ENCODE measurements around the gene KRT6C. TPM values are rescaled to one million over a fixed set of nuclear protein-coding genes. Genes with fewer than 3 reads are reported as not detected.
"Not testable (repeated sequence)": the region's sequence is repeated elsewhere in the genome, so short reads cannot be mapped to it uniquely, and the experiment has no call there.

Gene KRT6C
- total and polyA plus RNA-seq, 4 donors: 0.08 to 0.10 TPM; not detected in 2

- no peak overlapping the region for H3K9ac ChIP-seq (ENCODE audit: insufficient read depth in 1 of 2, low read length in 2 of 2)
- no peak overlapping the region for H3K4me3 ChIP-seq
- no peaks in the 10 kb centered on the region for H3K36me3 ChIP-seq (ENCODE audit: control insufficient read depth in 4 of 4, insufficient read depth in 4 of 4, low read length in 4 of 4)
- 43 to 49% methylated on average over 3 of the region's 3 CpGs for WGBS, 2 donors
- peaks cover 0 to 8% (median 0%) of the 10 kb centered on the region in 3 donors for H3K27me3 ChIP-seq (ENCODE audit: control insufficient read depth in 3 of 3, insufficient read depth in 3 of 3, low read length in 2 of 3)
- no peak for ATAC-seq (ENCODE audit: insufficient read depth, low FRiP score)
- peaks cover 0 to 3% (median 0%) of the 10 kb centered on the region in 5 donors for H3K4me1 ChIP-seq (ENCODE audit: control insufficient read depth in 5 of 5, insufficient read depth in 5 of 5, low read length in 5 of 5)
- no peak for TF ChIP-seq CTCF (IDR thresholded peaks at IDR 0.05; ENCODE audit: control extremely low read depth, extremely low read depth)
- peak in 1 of 3 donors; percentile 2 for DNase-seq
- H3K9me3 ChIP-seq (ENCODE audit: control insufficient read depth in 4 of 4, insufficient read depth in 3 of 4, low read length in 3 of 4): no peaks in the 10 kb centered on the region
- no peak overlapping the region for H3K27ac ChIP-seq (ENCODE audit: low read depth in 1 of 2, low read length in 1 of 2)
Measured at GRCh38 chr12:52495389-52495788, 21.8 kb upstream of the KRT6C start.

GRCh38 chr12:52494518-52494917 lies 20.9 kb upstream of the KRT6C start:
- H3K36me3 ChIP-seq (ENCODE audit: control insufficient read depth in 4 of 4, insufficient read depth in 4 of 4, low read length in 4 of 4): no peaks in the 10 kb centered on the region
- WGBS, 2 donors: 33% methylated on average over 4 of the region's 4 CpGs
- peak; percentile 71 for ATAC-seq (ENCODE audit: insufficient read depth, low FRiP score)
- no peaks in the 10 kb centered on the region for H3K9me3 ChIP-seq (ENCODE audit: control insufficient read depth in 4 of 4, insufficient read depth in 3 of 4, low read length in 3 of 4)
- no peak overlapping the region for H3K27ac ChIP-seq (ENCODE audit: low read depth in 1 of 2, low read length in 1 of 2)
- peaks cover 0 to 3% (median 0%) of the 10 kb centered on the region in 5 donors for H3K4me1 ChIP-seq (ENCODE audit: control insufficient read depth in 5 of 5, insufficient read depth in 5 of 5, low read length in 5 of 5)
- peak in 1 of 3 donors; percentile 4 for DNase-seq
- peaks cover 0 to 10% (median 0%) of the 10 kb centered on the region in 3 donors for H3K27me3 ChIP-seq (ENCODE audit: control insufficient read depth in 3 of 3, insufficient read depth in 3 of 3, low read length in 2 of 3)
- H3K9ac ChIP-seq (ENCODE audit: insufficient read depth in 1 of 2, low read length in 2 of 2): no peak overlapping the region
- no peak overlapping the region for H3K4me3 ChIP-seq
- no peak for TF ChIP-seq CTCF (IDR thresholded peaks at IDR 0.05; ENCODE audit: control extremely low read depth, extremely low read depth)

GRCh38 chr12:52494100-52494499 lies 20.5 kb upstream of the KRT6C start:
- peaks cover 0 to 3% (median 0%) of the 10 kb centered on the region in 5 donors for H3K4me1 ChIP-seq (ENCODE audit: control insufficient read depth in 5 of 5, insufficient read depth in 5 of 5, low read length in 5 of 5)
- no peaks in the 10 kb centered on the region for H3K36me3 ChIP-seq (ENCODE audit: control insufficient read depth in 4 of 4, insufficient read depth in 4 of 4, low read length in 4 of 4)
- no peak overlapping the region for H3K4me3 ChIP-seq
- H3K9me3 ChIP-seq (ENCODE audit: control insufficient read depth in 4 of 4, insufficient read depth in 3 of 4, low read length in 3 of 4): no peaks in the 10 kb centered on the region
- DNase-seq (no peak), ATAC-seq (ENCODE audit: insufficient read depth, low FRiP score) (no peak)
- H3K27me3 ChIP-seq (ENCODE audit: control insufficient read depth in 3 of 3, insufficient read depth in 3 of 3, low read length in 2 of 3): peaks cover 0 to 10% (median 0%) of the 10 kb centered on the region in 3 donors
- H3K27ac ChIP-seq (ENCODE audit: low read depth in 1 of 2, low read length in 1 of 2): no peak overlapping the region
- TF ChIP-seq CTCF (IDR thresholded peaks at IDR 0.05; ENCODE audit: control extremely low read depth, extremely low read depth): no peak
- H3K9ac ChIP-seq (ENCODE audit: insufficient read depth in 1 of 2, low read length in 2 of 2): no peak overlapping the region
- 84 to 86% methylated on average over 1 of the region's 1 CpG for WGBS, 2 donors

- H3K4me1 ChIP-seq (ENCODE audit: control insufficient read depth in 5 of 5, insufficient read depth in 5 of 5, low read length in 5 of 5): peaks cover 0 to 3% (median 0%) of the 10 kb centered on the region in 5 donors
- no peaks in the 10 kb centered on the region for H3K36me3 ChIP-seq (ENCODE audit: control insufficient read depth in 4 of 4, insufficient read depth in 4 of 4, low read length in 4 of 4)
- WGBS, 2 donors: 85 to 91% methylated on average over 2 of the region's 2 CpGs
- H3K4me3 ChIP-seq: no peak within 1 kb of the TSS
- TF ChIP-seq CTCF (IDR thresholded peaks at IDR 0.05; ENCODE audit: control extremely low read depth, extremely low read depth): no peak
- no peak for ATAC-seq (ENCODE audit: insufficient read depth, low FRiP score)
- H3K9me3 ChIP-seq (ENCODE audit: control insufficient read depth in 4 of 4, insufficient read depth in 3 of 4, low read length in 3 of 4): no peaks in the 10 kb centered on the region
- no peak within 1 kb of the TSS for H3K9ac ChIP-seq (ENCODE audit: insufficient read depth in 1 of 2, low read length in 2 of 2)
- H3K27ac ChIP-seq (ENCODE audit: low read depth in 1 of 2, low read length in 1 of 2): no peak within 1 kb of the TSS
- H3K27me3 ChIP-seq (ENCODE audit: control insufficient read depth in 3 of 3, insufficient read depth in 3 of 3, low read length in 2 of 3): peaks cover 0 to 10% (median 3%) of the 10 kb centered on the region in 3 donors
- no peak for DNase-seq
Measured at GRCh38 chr12:52493172-52493571, 19.6 kb upstream of the KRT6C start, which contains the start of gene KRT6A. Gene KRT6A, minus strand, starts transcription at chr12:52493257. Its CDS starts 69 bp downstream, at chr12:52493188.

- not testable (repeated sequence) for DNase-seq; ATAC-seq (ENCODE audit: insufficient read depth, low FRiP score); H3K9ac ChIP-seq (ENCODE audit: insufficient read depth in 1 of 2, low read length in 2 of 2); H3K4me1 ChIP-seq (ENCODE audit: control insufficient read depth in 5 of 5, insufficient read depth in 5 of 5, low read length in 5 of 5); H3K9me3 ChIP-seq (ENCODE audit: control insufficient read depth in 4 of 4, insufficient read depth in 3 of 4, low read length in 3 of 4); H3K36me3 ChIP-seq (ENCODE audit: control insufficient read depth in 4 of 4, insufficient read depth in 4 of 4, low read length in 4 of 4); H3K4me3 ChIP-seq; H3K27ac ChIP-seq (ENCODE audit: low read depth in 1 of 2, low read length in 1 of 2)
- H3K27me3 ChIP-seq (ENCODE audit: control insufficient read depth in 3 of 3, insufficient read depth in 3 of 3, low read length in 2 of 3): peaks cover 0 to 10% (median 3%) of the 10 kb centered on the region in 3 donors
- 94 to 96% methylated on average over 6 of the region's 6 CpGs for WGBS, 2 donors
Measured at GRCh38 chr12:52492405-52492804, 18.8 kb upstream of the KRT6C start.
